ENCODE measurements around the gene PPP2R5C.

GRCh38 chr14:101780887-101781239 is 19.4 kb downstream of the PPP2R5C start:
- TF ChIP-seq CTCF (IDR thresholded peaks at IDR 0.05) (no peak), POLR2AphosphoS5 (IDR thresholded peaks at IDR 0.05; ENCODE audit: low read depth, low read length) (no peak), REST (IDR thresholded peaks at IDR 0.05; ENCODE audit: insufficient read depth in 1 of 2, low read depth in 2 of 2, low read length in 1 of 2) (no peak), TCF7L2 (IDR thresholded peaks at IDR 0.05; ENCODE audit: low read depth, low read length) (no peak)
